HG02623 (cell line): ENCODE results near the gene LMBR1L.

Experiments used
- ATAC-seq: cut with Tn5 transposase; IDR thresholded peaks from one replicate; pipeline ENCODE4 v1.9.1; 2021; ENCODE audit warnings: moderate library complexity; ENCODE audit not compliant: unreplicated experiment

LMBR1L gene

DNA sequence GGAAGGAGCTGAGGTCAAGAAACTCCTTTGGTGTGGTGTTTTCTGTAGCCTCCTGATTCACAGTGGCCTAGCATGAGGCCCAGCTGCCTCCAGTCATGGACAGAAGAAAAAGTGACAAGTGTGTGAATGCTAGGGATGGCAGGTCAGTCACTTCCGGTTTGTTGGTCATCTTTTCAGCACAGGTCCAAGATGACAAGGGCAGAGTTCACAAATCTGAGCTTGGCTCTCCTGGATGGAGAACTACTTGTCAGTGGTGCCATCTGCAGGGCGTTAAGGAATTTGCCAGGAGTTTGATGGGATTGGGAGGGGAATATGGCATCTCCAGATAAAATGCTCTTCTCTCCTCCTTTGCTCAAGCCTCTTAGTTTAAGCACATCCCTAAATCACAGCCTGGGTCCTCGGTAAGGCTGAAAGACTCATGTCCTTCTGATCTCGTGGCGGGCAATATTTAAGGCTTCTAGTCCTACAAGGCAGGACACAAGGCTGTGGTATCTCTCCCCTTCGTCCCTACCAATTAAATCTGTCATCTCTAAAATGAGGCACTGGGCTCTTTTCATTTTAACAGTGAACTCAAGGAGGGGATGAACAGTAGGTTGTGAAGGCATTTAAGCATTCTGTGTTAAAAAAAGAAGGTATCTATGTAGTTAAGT lies 10.5 kb upstream of the LMBR1L start:
- no peak for ATAC-seq

DNA sequence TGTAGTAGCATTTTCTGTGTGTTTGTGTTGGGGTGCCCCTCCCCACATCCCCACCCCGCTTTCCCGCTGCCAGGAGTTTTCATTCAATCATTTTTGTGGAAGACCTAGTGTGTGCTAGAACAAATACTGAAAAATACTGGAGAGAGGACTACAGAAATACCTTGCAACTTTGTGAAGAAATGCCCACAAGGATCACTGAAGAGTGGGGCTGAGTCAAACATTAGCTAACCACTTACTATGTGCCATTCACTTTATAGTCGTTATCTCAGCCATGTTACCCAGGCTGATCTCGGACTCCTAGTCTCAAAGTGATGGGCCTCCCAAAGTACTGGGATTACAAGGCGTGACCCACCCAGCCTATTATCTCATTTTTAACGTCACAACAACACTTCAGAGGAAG lies 559 bp upstream of the LMBR1L start:
- no peak for ATAC-seq

DNA sequence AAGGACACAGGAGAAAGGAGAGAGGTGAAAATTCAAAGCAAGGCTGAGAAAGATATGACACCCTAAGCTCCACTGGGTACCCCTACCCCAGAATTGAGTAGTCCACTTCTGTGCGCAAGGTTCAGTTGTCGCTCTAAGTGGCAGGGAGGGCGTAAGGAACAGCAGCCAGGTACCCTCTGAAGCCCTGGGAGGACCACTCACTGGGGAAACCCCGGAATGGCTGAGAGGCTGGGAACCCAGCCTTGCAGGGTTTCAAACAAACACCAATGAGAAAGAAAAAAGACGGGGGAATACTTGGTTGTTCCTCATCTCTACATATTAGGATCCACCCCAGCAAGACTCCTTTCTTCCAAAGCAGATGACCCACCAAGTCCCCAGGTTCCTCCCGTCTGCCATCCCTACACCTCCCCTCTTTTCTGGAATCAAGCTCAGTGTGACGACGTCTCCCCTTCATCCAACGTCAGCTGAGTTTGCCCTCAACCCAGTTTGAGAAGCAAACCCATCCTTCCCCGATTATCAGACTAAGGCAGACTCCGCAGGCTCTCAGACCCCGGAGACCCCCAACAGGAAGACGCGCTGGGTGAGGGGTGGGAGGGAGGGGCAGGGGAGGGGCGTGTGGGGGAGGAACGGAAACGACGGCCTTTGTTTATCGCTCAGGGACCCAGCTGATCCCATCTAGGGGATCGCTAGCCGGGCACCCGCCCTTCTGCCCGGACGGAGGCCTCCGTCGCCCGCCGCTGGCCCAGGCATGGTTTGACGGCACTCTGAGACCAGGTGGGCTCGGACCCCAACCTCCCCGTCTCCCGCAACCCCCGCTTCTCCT lies 795 bp downstream of the LMBR1L start:
- no peak for ATAC-seq

DNA sequence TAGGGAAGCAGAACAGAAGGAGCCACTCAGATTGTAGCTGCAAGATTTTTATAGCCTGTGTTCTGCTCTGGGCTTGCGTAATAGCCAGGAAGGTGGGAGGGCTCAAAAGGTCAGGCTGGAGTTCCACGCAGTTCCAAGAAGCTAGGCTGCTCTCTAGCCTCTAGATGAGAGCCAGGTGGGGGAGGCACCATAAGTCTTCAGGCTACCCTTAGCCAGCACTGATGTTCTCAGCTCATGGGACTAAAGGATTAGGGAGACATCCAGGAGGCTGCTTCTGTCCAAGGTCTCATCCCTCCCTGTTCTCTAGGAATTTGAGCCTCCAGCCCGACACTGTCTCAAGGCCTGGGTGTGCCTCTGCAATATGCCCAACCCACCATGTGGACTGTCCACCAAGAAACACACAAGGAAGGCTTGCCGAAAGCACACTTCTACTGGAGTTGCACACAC lies 1.7 kb downstream of the LMBR1L start:
- no peak for ATAC-seq

DNA sequence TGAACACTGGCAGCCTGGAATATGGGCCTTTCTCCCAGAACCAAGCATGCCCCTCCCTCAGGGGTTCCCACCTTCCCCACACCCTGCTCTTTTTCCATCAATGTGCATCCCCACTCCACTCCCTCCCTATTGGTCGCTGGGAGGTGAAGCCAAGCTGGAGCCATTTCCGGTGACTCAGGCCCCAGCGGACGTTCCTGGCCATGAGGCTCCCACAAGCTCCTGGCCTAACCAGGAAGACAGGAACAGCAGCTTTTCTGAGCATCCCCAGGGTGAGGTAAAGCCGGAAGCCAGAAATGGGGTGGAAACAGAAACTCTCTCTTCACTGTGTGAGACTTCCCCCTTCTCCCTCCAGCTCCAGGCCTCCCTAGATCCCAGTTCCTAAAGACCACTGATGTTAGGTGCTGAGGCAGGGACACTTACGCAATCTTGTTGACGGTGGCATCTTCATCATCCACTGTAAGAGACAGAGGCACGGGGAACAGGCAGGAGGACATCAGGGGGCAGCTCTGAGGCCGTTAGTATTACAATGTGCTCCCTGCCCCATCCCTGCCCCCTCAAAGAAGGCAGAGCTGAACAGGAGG lies 5.1 kb downstream of the LMBR1L start:
- no peak for ATAC-seq

DNA sequence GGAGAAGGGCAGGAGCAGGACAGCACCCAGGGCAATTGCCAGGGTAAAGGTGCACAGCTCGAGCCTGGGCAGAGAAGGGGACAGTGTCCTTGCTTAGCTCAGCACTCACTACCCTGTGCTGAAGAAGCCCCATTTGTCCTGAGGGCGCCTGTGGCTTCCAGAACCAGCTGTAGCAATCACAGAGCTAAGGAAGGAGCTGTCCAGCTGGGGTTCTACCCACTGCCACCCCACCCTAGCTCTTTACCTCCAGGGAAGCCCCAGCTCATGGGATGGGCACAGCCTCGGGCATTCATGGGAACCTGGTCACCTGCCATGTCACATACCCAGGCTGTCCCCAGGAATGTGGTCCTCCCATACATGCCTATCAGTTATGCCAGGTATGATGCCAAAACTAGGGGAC lies 5.8 kb downstream of the LMBR1L start:
- ATAC-seq = no peak

DNA sequence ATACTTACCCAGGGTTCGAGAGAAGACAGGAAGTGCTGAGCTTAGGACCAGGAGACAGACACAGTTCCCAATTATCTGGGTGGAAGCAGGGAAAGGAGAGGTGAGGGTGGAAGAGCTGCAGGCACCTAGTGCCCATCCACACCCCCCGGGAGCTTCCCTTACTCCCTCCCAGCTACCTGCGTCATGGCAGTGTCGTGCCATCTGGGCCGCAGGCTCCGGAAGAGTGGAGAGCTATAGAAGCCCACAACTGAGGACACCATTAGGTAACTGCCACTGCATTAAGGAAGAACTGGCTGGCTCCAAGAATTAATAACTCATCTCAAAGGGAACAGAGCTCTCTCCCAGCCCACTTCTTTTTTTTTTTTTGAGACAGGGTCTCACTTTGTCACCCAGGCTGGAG lies 10.3 kb downstream of the LMBR1L start:
- no peak for ATAC-seq

DNA sequence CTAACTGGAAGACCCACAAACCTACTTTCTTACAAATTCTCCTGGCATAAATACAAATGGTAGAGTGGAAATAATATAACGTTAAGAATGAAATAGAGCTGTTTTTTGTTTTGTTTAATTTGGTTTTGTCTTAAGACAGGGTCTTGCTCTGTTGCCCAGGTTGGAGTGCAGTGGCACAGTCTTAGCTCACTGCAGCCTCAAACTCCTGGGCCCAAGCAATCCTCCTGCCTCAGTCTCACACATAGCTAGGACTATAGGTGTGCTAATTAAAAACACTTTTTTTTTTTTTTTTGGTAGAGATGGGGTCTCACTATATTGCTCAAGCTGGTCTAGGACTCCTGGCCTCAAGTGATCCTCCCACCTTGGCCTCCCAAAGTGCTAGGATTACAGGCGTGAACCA lies 11.9 kb downstream of the LMBR1L start:
- no peak for ATAC-seq

DNA sequence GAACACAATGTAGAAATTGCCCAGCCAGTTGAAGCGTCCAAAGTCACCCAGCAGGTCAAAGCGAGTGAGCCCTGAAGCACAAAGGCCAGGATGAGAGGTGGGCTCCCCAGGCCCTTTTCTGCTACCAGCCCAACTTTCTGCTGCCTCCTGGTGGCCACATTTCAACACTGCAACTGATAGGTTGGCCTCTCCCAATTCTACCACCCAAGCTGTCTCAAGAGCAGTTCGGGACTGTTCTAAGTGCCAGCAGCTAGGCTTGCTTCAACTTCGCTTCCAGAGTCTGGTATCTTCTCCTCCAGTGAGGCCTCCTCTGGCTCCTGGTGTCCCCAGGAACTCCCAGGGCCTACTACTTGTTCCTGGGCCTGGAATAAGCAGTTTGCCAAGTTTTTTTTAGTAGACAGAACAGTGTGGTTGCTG lies 12.6 kb downstream of the LMBR1L start:
- no peak for ATAC-seq

DNA sequence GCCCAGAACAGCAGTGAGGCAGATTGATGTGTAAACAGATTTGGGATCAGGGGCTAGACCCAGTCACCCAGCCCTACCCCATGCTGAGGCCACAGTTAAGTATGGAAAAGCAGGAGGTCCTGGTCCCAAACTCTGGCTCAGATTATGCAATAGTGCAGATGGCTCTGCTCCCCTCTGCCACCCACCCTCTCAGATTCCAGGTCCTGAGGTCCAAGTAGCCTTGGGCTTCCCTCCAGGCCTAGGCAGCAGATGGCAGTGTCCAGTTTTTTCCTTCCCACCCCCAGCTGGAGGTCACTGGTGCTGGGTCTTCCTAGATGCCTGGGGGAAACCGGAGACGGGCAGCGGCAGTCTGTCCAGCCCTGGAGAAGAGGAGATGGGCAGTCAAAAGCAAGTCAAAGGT lies 13.3 kb downstream of the LMBR1L start:
- ATAC-seq = no peak

DNA sequence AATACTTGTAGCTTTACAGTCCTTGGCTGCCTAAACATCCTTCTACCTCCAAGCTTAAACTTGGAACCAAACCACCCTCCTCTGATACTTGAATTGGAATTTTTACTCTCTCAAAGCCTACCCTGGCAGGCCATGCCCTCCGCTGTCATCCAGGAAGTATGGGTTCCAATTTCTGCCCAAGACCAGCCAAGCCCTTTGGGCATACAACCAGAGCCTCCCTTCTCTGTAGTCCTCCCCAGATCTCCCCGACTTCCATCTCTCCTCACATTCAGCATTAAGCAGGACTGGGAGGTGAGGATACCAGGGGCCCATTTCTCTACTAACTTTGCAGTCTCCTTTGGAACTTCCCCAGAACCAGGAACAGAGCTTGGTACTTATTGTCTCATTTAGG lies 15.7 kb downstream of the LMBR1L start:
- ATAC-seq = no peak

DNA sequence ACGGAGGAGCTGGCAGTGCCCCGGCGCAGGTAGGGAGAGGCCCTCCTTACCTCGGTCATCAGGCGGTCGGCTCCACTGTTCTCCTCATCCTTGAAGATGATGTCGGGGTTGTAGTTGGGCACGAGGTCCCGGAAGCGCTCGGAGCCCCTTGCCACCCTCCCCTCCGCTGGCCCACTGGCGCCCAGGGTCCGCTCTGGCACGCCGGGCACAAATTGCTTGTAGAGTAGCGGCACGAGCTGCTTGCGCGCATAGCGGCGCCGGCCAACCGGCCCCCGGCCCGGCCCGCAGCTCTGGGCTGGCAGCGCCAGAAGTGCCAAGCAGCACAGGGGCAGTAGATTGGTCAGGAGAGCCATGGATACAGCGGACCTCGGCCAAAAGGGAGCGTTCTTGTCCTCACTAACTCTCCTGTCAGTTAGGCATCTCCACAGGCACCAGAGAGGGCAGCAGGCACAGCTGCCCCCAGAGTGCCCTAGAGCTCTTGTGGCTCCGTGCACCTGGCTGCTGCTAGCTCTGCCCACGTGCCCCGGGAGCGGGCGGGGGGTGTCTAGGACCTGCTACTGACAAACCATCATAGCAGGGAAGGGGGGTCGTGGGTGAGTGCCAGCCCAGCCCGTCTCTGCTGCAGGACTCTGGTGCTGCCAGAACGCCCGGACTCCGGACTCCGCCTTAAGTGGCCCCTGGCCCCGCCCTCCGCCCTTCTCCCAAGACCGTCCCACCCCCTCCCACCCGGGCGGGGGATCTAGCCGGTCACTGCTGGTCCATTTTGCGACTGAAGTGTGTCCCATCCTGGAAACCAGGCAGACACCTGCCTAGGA lies 16.3 kb downstream of the LMBR1L start, which contains the start of gene DHH:
TSS of gene DHH (minus strand) at position 642 of the 815 bp plus-strand sequence. CDS start at position 353, 289 bp downstream.
- no peak for ATAC-seq

DNA sequence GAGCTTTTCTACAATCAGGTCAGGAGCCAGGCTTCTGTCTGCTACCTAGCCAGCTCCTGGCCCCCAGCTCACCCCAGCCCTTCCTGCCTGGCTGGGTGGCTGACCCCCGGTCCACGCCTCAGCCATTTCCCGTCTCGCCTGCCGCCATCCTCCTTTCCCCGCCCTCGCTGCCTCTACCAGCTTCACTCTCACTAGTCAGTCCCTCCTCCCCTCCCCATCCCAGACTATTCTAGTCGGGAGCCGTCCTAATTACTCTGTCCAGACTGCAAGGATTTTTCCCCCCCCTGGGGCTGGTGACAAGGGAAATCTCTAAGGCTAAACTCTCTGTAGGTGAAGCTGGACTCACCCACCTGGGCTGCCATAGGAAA lies 16.9 kb downstream of the LMBR1L start:
- no peak for ATAC-seq

DNA sequence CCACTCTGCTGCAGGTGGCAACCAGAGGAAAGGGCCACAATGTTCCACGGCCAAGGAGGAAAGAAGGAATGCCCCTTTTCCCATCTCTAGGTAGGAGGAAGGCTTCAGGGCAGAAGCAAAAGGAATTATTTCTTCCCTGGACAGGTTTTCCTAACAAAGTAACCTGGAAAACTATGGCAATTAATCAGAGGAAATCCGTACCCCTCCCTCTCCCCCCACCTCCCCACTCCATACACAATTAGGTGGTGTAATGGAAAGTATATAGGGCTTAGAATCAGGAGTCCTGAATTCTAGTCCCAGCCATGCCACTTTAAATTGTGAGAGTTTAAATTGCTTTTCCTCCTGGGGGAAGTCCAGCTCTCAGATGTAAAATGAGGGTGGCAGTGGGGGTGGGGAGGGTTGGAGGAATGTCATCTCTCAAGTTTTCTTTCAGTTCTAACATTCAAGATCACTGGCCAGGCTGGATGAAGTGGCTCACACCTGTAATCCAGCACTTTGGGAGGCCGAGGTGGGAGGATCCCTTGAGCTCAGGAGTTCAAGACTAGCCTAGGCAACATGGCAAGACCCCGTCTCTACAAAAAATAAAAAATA lies 17.7 kb downstream of the LMBR1L start:
- ATAC-seq = no peak

DNA sequence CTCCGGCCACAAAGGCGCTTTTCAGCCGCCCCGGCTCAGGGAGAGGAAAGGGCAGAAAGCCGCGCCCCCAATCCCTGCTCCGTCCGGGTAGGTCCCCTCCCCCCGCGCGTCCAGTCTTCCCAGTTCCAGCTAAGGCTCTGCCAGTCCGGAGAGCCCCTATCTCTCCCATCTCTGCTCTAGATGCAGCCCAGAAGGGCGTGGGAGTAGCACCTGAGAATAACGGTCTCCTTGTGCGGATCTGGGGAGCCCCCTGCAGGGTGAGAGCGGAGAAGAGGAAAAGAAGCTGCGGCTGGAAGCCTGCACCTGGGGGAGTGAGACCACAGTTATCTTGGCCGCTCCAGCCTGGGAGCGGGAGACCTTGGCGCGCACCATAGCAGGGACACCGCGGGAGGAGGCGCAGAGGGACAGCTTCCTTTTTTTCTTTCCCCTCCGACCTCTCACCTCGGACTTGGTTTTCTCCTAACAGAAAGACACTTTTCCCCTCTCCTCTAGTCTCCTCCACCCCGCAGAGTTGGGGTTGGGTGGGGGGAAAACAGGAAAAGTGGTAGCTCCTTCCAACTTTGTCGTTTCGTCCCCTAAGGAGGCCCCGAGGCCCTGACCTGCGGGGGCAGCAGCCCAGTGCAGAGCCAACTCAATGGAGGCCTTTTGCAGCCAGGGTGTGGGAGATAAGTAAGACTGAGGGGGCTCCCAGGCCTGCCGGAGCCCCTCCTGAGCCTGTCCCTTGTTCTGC lies 18.4 kb downstream of the LMBR1L start:
- no peak for ATAC-seq

DNA sequence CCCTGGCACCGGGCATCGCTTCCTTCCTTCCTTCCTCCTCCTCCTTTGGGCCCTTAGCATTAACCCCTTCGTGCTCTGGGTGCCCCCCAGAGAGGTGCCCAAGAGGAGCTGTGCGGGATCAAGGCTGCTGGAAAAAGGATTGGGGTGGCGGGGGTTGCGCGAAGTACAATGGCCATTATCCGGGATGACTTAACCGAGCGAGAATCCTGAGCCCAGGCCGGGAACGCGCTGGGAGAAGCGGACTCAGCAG lies 18.9 kb downstream of the LMBR1L start:
- no peak for ATAC-seq

DNA sequence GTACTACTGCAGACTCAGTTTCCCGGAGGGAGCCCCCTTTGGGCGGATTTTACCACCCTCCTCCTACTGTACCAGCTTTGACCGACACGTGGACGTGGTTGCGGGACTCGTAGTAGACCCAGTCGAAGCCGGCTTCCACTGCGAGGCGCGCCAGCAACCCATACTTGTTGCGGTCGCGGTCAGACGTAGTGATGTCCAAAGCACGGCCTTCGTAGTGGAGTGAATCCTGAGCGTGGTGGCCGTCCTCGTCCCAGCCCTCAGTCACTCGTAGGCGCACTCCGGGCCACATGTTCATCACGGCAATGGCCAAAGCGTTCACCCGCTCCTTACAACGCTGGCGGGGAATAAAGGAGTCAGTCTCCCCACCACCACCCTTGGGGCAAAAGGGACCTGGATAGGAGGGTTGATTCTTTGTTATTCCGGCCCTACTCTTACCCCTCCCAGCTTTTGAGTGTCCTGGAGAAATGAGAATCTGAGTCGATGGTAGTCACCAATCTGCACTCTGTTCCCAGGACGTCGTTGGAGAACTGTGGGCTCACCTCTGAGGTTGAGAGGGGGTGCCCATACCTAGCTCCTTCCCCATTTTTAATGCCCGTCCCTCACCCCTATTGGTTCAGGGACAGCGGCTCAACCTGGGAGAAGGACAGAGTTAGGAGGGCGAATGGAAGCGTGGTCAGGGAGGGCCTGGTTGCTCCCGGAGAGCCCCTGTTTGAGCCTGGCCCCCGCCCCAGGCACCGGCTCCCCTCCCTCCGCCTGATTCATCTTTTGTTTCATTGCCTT lies 19.4 kb downstream of the LMBR1L start:
- no peak for ATAC-seq

DNA sequence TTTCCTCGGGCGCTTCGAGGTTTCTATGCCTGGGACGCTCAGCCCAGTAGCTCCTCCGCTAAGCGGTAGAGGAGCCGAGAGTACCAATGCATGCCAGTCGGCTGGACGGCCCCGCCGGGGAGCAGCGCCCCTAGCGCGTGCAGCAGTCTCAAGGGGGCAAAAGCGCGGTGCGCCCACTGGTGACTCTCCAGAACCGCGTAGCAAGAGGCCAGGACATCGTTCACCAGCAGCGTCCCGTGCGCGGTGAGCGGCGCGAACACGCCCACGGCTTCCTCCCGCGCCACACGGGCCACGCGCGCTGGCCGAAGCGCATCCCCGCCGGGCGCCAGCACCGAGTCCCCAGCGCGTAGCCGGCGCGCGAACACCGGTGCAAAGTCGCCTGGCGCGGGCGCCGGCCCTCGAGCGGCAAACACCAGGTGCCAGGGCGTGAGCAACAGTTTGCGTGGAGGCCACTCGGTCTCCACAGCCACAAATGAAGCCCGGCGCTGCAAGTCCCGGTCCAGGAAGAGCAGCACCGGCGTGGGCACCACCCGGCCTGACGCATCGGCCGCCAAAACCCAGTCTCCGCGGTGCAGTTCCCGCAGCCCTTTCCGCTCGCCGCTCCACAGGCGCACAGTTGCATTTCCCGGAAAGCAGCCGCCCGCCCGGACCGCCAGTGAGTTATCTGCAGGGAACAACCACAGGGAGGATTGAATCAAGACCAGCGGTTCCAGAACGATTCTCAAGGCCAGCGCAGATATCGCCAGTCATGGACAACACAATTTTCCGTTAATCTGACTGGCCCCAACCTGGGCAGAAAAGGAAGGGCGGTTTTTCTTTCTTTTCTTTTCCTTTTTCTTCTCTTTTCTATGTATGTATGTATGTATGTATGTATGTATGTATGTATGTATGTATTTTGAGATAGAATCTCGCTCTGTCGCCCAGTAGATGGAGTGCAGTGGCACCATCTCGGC lies 20.6 kb downstream of the LMBR1L start:
- no peak for ATAC-seq

DNA sequence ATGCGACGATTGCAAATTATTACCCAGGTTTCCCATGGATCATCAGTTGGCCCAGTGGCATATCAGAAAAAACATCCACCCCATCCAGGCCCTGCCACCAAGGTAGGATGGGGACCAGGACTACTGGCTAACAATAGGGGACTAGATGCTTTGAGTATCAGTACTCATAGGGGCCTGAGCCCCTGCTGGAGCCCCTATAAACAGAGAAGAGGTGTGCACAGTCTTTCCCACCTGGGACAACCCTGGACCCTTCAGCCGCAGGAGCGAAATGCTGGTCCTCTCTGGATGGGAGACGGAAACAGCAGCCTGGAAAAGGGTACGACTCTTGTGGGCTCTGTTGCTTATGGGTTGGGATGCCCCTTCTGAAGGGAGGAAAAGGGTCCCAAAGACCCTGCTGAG lies 21.7 kb downstream of the LMBR1L start:
- ATAC-seq = no peak
